Activated T-cell treated with anti-CD3 and anti-CD28 coated beads, Interleukin-2, amount 50 U/mL, for 1 hour (primary cell): ENCODE results near the gene KCNQ2.
A peak's percentile ranks its signal among the peaks of the same experiment; 100 is the strongest.

Experiments used
- DNase-seq: peaks from one replicate; pipeline ENCODE4 v3.0.0-alpha.2; 2020

The KCNQ2 gene

GRCh38 chr20:63400486-63401210 is 71.8 kb downstream of the KCNQ2 start:
- DNase-seq, result no peak

- no peak for DNase-seq
Observed at GRCh38 chr20:63399596-63400375, 72.7 kb downstream of the KCNQ2 start.

- DNase-seq, result no peak
Observed at GRCh38 chr20:63398744-63399514, 73.5 kb downstream of the KCNQ2 start.

GRCh38 chr20:63397946-63398450 is 74.5 kb downstream of the KCNQ2 start:
- no peak for DNase-seq

- DNase-seq, result no peak
Observed at GRCh38 chr20:63397155-63397843, 75.2 kb downstream of the KCNQ2 start.

GRCh38 chr20:63396300-63396699 is 76.2 kb downstream of the KCNQ2 start:
- no peak for DNase-seq

GRCh38 chr20:63395723-63396122 is 76.7 kb downstream of the KCNQ2 start:
- DNase-seq, result no peak

GRCh38 chr20:63394920-63395455 is 77.5 kb downstream of the KCNQ2 start:
- no peak for DNase-seq

- no peak for DNase-seq
Observed at GRCh38 chr20:63394069-63394919, 78.2 kb downstream of the KCNQ2 start.

- no peak for DNase-seq
Observed at GRCh38 chr20:63393566-63393965, 78.9 kb downstream of the KCNQ2 start.

GRCh38 chr20:63392465-63393365 is 79.7 kb downstream of the KCNQ2 start:
- DNase-seq, result no peak

GRCh38 chr20:63387917-63388316 is 84.5 kb downstream of the KCNQ2 start:
- DNase-seq, result no peak

- DNase-seq, result no peak
Observed at GRCh38 chr20:63387393-63387792, 85.1 kb downstream of the KCNQ2 start.

GRCh38 chr20:63386491-63386890 is 86.0 kb downstream of the KCNQ2 start:
- DNase-seq, result no peak

GRCh38 chr20:63385819-63386218 is 86.6 kb downstream of the KCNQ2 start:
- no peak for DNase-seq

- no peak for DNase-seq
Observed at GRCh38 chr20:63384336-63384735, 88.1 kb downstream of the KCNQ2 start.

- DNase-seq, result no peak
Observed at GRCh38 chr20:63383556-63383955, 88.9 kb downstream of the KCNQ2 start.

GRCh38 chr20:63382551-63383300 is 89.7 kb downstream of the KCNQ2 start:
- no peak for DNase-seq

GRCh38 chr20:63381781-63382431 is 90.5 kb downstream of the KCNQ2 start:
- DNase-seq, result peak; percentile 59
